ENCODE results near the gene ST8SIA1.

GRCh38 chr12:22160396-22161003 is 174.0 kb downstream of the ST8SIA1 start:
- TF ChIP-seq EZH2 (IDR thresholded peaks at IDR 0.05) (no peak), FOXP2 (optimal IDR thresholded peaks at IDR 0.05; ENCODE audit: control extremely low read depth, extremely low read length, insufficient read depth) (no peak)

Data from SK-N-MC (cell line).